ENCODE measurements around the gene SPDYE4. TPM values are rescaled to one million over a fixed set of nuclear protein-coding genes. Genes with fewer than 3 reads are reported as not detected.

Gene SPDYE4
- total RNA-seq, 1 donor from 2014 or later, result not detected

DNA sequence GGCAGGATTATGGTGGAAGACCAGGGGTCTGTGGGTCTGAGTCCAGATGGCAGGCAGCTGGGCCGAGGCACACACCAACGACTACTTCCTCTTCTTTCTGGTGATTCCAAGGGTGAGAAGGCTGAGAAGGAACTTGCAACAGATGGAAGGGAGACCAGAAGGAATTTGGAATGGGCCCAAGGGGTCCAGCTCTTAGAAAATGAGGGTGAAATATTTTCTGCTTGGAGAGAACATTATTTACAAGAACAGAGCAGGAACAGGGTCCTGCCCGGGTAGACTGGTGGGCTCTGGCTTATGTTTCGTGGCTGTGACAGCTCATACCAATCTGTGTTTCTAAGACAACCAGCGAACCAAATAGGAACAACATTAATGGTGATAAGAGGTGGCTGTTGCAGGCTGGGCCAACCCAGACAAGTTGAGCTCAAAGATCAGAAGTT, 50.3 kb downstream of the SPDYE4 start:
- Histone ChIP-seq H3K36me3 (no peaks in the 10 kb centered on the region), H3K4me3 (no peak overlapping the region), H3K4me1 (peaks cover 11% of the 10 kb centered on the region), H3K27me3 (no peaks in the 10 kb centered on the region), H3K9me3 (no peaks in the 10 kb centered on the region), H3K27ac (peak overlapping the region; percentile 61)
- TF ChIP-seq, protein P1, sequence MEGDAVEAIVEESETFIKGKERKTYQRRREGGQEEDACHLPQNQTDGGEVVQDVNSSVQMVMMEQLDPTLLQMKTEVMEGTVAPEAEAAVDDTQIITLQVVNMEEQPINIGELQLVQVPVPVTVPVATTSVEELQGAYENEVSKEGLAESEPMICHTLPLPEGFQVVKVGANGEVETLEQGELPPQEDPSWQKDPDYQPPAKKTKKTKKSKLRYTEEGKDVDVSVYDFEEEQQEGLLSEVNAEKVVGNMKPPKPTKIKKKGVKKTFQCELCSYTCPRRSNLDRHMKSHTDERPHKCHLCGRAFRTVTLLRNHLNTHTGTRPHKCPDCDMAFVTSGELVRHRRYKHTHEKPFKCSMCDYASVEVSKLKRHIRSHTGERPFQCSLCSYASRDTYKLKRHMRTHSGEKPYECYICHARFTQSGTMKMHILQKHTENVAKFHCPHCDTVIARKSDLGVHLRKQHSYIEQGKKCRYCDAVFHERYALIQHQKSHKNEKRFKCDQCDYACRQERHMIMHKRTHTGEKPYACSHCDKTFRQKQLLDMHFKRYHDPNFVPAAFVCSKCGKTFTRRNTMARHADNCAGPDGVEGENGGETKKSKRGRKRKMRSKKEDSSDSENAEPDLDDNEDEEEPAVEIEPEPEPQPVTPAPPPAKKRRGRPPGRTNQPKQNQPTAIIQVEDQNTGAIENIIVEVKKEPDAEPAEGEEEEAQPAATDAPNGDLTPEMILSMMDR (IDR thresholded peaks at IDR 0.05), result no peak
- no peak for DNase-seq
- peak; percentile 64 for ATAC-seq
- intact Hi-C loops (cut with DNase I), result no loop called here

DNA sequence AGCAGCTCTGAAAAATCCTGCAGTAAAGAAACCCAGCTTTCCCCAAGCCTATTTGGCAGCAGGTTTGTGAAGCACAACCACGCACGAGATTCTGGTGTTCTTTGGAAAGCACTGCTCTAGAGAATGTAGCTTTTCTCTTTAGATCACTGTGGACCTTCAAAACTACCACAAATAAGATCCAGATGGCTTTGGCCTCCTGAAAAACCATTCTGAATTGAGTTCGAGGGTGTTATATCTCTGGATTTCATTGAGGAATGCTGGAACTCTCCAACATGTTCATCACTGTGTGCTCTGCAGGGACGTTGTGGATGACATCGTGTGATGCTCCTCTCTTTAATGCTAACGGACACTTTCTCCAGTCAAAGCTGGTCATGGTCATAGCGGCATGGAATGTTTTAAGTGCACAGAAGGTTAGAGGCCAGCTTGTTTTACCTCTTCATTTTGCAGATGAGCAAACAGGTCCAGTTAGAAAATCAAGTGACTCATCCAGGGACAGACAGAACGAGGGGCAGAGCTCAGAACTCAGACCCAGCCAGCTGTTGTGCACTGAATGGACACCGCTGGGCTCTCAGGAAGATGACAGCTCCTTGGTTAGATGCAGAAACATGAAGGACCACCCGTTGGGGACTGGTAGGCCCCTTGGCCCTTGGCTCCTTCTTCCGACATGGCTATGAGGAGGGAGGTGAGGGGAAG, 50.9 kb downstream of the SPDYE4 start:
- no peaks in the 10 kb centered on the region for H3K27me3 ChIP-seq
- peak overlapping the region; percentile 61 for H3K27ac ChIP-seq
- peaks cover 11% of the 10 kb centered on the region for H3K4me1 ChIP-seq
- no peak for DNase-seq
- intact Hi-C loops (cut with DNase I), result no loop called here
- no peak overlapping the region for H3K4me3 ChIP-seq
- no peak for ATAC-seq
- H3K9me3 ChIP-seq, result no peaks in the 10 kb centered on the region
- H3K36me3 ChIP-seq, result no peaks in the 10 kb centered on the region
- TF ChIP-seq, protein P1 (IDR thresholded peaks at IDR 0.05), result no peak

DNA sequence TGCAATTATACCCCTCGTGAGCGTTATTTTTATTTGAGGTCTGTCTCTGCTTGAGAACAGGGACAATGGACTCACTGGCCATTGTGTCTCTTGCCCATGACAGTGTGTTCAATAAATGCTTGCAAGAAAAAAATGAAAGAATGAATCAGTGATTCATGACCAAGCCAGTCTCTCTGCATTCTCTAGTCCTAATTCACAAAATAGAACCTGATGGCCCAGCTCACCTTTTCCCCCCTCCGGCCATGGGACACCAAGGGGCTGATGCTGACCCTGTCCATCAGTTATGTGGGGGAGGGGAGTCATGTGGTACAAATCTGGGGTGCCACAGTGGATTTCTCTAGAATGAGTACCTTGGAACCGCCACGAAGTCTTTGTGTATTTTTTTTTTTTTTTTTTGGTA, 51.9 kb downstream of the SPDYE4 start:
- intact Hi-C loops (cut with DNase I), result no loop called here
- no peak overlapping the region for H3K4me3 ChIP-seq
- no peak for ATAC-seq
- H3K36me3 ChIP-seq, result no peaks in the 10 kb centered on the region
- H3K27me3 ChIP-seq, result no peaks in the 10 kb centered on the region
- TF ChIP-seq, protein P1 (IDR thresholded peaks at IDR 0.05), result no peak
- no peaks in the 10 kb centered on the region for H3K9me3 ChIP-seq
- no peak for DNase-seq
- peaks cover 11% of the 10 kb centered on the region for H3K4me1 ChIP-seq
- no peak overlapping the region for H3K27ac ChIP-seq

DNA sequence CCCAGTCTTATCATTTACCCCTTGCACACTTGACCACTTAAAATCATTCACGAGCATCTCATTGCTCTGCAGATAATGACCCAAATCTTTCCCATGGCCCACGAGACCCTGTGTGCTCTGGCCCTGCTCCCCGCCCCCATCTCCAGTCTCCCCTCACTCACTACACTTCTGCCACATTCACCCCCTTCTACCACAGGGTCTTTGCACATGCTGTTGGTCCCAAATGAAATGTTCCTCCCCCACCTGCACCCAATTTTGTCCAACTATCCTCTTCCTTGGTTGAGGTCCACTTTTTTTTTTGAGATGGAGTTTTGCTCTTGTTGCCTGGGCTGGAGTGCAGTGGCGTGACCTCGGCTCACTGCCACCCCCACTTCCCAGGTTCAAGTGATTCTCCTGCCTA, 52.9 kb downstream of the SPDYE4 start:
- intact Hi-C loops (cut with DNase I), result no loop called here
- Histone ChIP-seq H3K27me3 (no peaks in the 10 kb centered on the region), H3K36me3 (no peaks in the 10 kb centered on the region), H3K4me3 (no peak overlapping the region), H3K27ac (no peak overlapping the region), H3K4me1 (peaks cover 11% of the 10 kb centered on the region), H3K9me3 (no peaks in the 10 kb centered on the region)
- TF ChIP-seq, protein P1 (IDR thresholded peaks at IDR 0.05), result no peak
- DNase-seq, result no peak
- ATAC-seq, result no peak

GRCh38 chr17:8703001-8703400, 55.3 kb downstream of the SPDYE4 start:
- ATAC-seq (no peak), DNase-seq (no peak)
- Histone ChIP-seq H3K27me3 (no peaks in the 10 kb centered on the region), H3K9me3 (no peaks in the 10 kb centered on the region), H3K4me1 (no peaks in the 10 kb centered on the region), H3K27ac (no peak overlapping the region), H3K4me3 (no peak overlapping the region), H3K36me3 (no peaks in the 10 kb centered on the region)
- TF ChIP-seq, protein P1 (IDR thresholded peaks at IDR 0.05), result no peak
- intact Hi-C loops (cut with DNase I), result no loop called here
